OCI-LY1 (cell line): ENCODE data around the gene TSEN2.

Experiments
- H2AFZ ChIP-seq: fragments of 200-600 bp; sonication (generic), shearing (Covaris generic); 2 replicates; pipeline ENCODE4 v1.6.0; 2014; ENCODE audit warnings: antibody characterized with exemption, mild to moderate bottlenecking, low read length
- H3F3A ChIP-seq: fragments of 200-600 bp; sonication (generic), shearing (Covaris generic); 2 replicates; pipeline ENCODE4 v1.6.0; 2014; ENCODE audit warnings: mild to moderate bottlenecking, antibody characterized with exemption, low read length, moderate library complexity; ENCODE audit not compliant: insufficient read depth
- H3K27ac ChIP-seq: fragments of 200-600 bp; sonication (generic); 2 replicates; pipeline ENCODE4 v1.5.1; 2014; ENCODE audit warnings: low read length, mixed run types, mild to moderate bottlenecking, low read depth; ENCODE audit not compliant: poor library complexity, severe bottlenecking
- H3K27me3 ChIP-seq: fragments of 200-600 bp; sonication (generic); 2 replicates; pipeline ENCODE4 v1.6.0; 2014; ENCODE audit warnings: antibody characterized with exemption, mild to moderate bottlenecking, low read length, moderate library complexity; ENCODE audit not compliant: insufficient read depth
- H3K36me3 ChIP-seq: fragments of 200-600 bp; sonication (generic); 2 replicates; pipeline ENCODE4 v1.6.1; 2014; ENCODE audit warnings: mild to moderate bottlenecking, antibody characterized with exemption, low read length, moderate library complexity, mixed read lengths; ENCODE audit not compliant: insufficient read depth
- H3K4me1 ChIP-seq: fragments of 200-600 bp; sonication (generic); 2 replicates; pipeline ENCODE4 v1.5.1; 2014; ENCODE audit warnings: mild to moderate bottlenecking, low read length, moderate library complexity; ENCODE audit not compliant: insufficient read depth, severe bottlenecking
- H3K4me2 ChIP-seq: fragments of 200-600 bp; sonication (generic), shearing (Covaris generic); 2 replicates; pipeline ENCODE4 v1.6.1; 2014; ENCODE audit warnings: low read length
- H3K4me3 ChIP-seq: fragments of 200-600 bp; sonication (generic); 2 replicates; pipeline ENCODE4 v1.5.1; 2014; ENCODE audit warnings: low read length, low read depth, mild to moderate bottlenecking, mixed read lengths; ENCODE audit not compliant: poor library complexity, severe bottlenecking
- H3K79me2 ChIP-seq: fragments of 200-600 bp; shearing (Covaris generic); 2 replicates; pipeline ENCODE4 v1.6.1; 2016; ENCODE audit warnings: mixed run types, low read length, mixed read lengths; ENCODE audit not compliant: insufficient read depth
- H3K9ac ChIP-seq: fragments of 200-600 bp; sonication (generic), shearing (Covaris generic); 2 replicates; pipeline ENCODE4 v1.6.1; 2014; ENCODE audit warnings: mild to moderate bottlenecking, low read length, mixed read lengths
- H3K9me2 ChIP-seq: fragments of 200-600 bp; sonication (generic), shearing (Covaris generic); 2 replicates; pipeline ENCODE4 v1.6.1; 2014; ENCODE audit warnings: low read depth, mild to moderate bottlenecking, low read length, mixed read lengths
- H3K9me3 ChIP-seq: fragments of 200-600 bp; shearing (Covaris generic); 2 replicates; pipeline ENCODE4 v1.6.1; 2014; ENCODE audit warnings: low read length, mixed read lengths
- H4K20me1 ChIP-seq: fragments of 200-600 bp; sonication (generic), shearing (Covaris generic); 2 replicates; pipeline ENCODE4 v1.6.0; 2016; ENCODE audit warnings: mild to moderate bottlenecking, low read length; ENCODE audit not compliant: insufficient read depth
- EZH2 ChIP-seq: fragments of 200-600 bp; sonication (generic), shearing (Covaris generic); IDR thresholded peaks from 2 replicates; pipeline ENCODE4 v1.8.0; 2017; ENCODE audit warnings: borderline replicate concordance, mixed run types, mild to moderate bottlenecking, antibody characterized with exemption, low read length, moderate library complexity, mixed read lengths
- TF ChIP-seq, protein P1 (sequence below): fragments of 200-600 bp; sonication (generic), shearing (Covaris generic); IDR thresholded peaks from 2 replicates; pipeline ENCODE4 v1.5.1; 2017; ENCODE audit warnings: mild to moderate bottlenecking, antibody characterized with exemption, low read length, moderate library complexity, mixed read lengths

The TSEN2 gene

GRCh38 chr3:12579456-12579855, 95.2 kb downstream of the TSEN2 start:
- no peaks in the 10 kb centered on the region for H3K27me3 ChIP-seq
- H3K79me2 ChIP-seq: no peaks in the 10 kb centered on the region
- H3K27ac ChIP-seq: no peak overlapping the region
- no peaks in the 10 kb centered on the region for H3F3A ChIP-seq
- H4K20me1 ChIP-seq: no peaks in the 10 kb centered on the region
- H2AFZ ChIP-seq: no peak overlapping the region
- H3K36me3 ChIP-seq: peaks cover 82% of the 10 kb centered on the region
- H3K4me3 ChIP-seq: no peak overlapping the region
- H3K9me2 ChIP-seq: no peaks in the 10 kb centered on the region
- TF ChIP-seq, protein P1, sequence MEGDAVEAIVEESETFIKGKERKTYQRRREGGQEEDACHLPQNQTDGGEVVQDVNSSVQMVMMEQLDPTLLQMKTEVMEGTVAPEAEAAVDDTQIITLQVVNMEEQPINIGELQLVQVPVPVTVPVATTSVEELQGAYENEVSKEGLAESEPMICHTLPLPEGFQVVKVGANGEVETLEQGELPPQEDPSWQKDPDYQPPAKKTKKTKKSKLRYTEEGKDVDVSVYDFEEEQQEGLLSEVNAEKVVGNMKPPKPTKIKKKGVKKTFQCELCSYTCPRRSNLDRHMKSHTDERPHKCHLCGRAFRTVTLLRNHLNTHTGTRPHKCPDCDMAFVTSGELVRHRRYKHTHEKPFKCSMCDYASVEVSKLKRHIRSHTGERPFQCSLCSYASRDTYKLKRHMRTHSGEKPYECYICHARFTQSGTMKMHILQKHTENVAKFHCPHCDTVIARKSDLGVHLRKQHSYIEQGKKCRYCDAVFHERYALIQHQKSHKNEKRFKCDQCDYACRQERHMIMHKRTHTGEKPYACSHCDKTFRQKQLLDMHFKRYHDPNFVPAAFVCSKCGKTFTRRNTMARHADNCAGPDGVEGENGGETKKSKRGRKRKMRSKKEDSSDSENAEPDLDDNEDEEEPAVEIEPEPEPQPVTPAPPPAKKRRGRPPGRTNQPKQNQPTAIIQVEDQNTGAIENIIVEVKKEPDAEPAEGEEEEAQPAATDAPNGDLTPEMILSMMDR: no peak
- no peak for TF ChIP-seq EZH2
- no peak overlapping the region for H3K9ac ChIP-seq
- H3K4me2 ChIP-seq: no peak overlapping the region
- H3K9me3 ChIP-seq: no peaks in the 10 kb centered on the region
- no peaks in the 10 kb centered on the region for H3K4me1 ChIP-seq

- no peaks in the 10 kb centered on the region for H3F3A ChIP-seq
- no peak overlapping the region for H3K27ac ChIP-seq
- no peaks in the 10 kb centered on the region for H3K4me1 ChIP-seq
- no peaks in the 10 kb centered on the region for H3K27me3 ChIP-seq
- no peak overlapping the region for H3K4me3 ChIP-seq
- TF ChIP-seq, protein P1: no peak
- H3K9me3 ChIP-seq: no peaks in the 10 kb centered on the region
- no peak overlapping the region for H2AFZ ChIP-seq
- H3K4me2 ChIP-seq: no peak overlapping the region
- H3K36me3 ChIP-seq: peaks cover 82% of the 10 kb centered on the region
- no peaks in the 10 kb centered on the region for H3K79me2 ChIP-seq
- no peaks in the 10 kb centered on the region for H4K20me1 ChIP-seq
- no peaks in the 10 kb centered on the region for H3K9me2 ChIP-seq
- no peak overlapping the region for H3K9ac ChIP-seq
Observed at GRCh38 chr3:12579905-12580304, 95.6 kb downstream of the TSEN2 start.

DNA sequence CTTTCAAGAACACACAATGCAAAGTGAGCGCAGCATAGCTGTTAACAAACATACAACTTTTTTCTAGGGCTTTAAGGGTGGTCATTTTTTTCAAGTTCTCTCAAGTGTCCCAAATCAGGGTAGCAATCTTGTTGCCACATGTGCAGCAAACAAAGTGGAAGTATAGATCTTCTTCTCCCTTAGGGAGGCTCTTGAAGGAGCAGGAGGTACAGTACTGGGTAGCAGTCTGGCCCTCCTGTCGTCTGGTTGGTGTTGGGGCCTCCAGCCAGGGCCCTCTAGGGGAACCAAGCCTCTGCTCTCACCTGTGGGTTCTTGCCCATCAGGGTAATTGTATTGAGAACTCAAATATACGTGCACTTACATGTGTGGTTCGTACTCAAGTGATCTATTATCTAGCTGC, 98.5 kb downstream of the TSEN2 start:
- Histone ChIP-seq H4K20me1 (no peaks in the 10 kb centered on the region), H3K9ac (no peak overlapping the region), H3K4me1 (no peaks in the 10 kb centered on the region), H3F3A (no peaks in the 10 kb centered on the region), H3K9me2 (no peaks in the 10 kb centered on the region), H3K27ac (no peak overlapping the region), H3K79me2 (no peaks in the 10 kb centered on the region), H3K36me3 (peaks cover 83% of the 10 kb centered on the region), H3K9me3 (no peaks in the 10 kb centered on the region), H3K27me3 (no peaks in the 10 kb centered on the region), H2AFZ (no peak overlapping the region), H3K4me3 (no peak overlapping the region), H3K4me2 (no peak overlapping the region)
- TF ChIP-seq, protein P1: no peak
- no peak for TF ChIP-seq EZH2
